LNCAP (cell line): Measurements from ENCODE around the gene LTBP3.

Experiments used
- TF ChIP-seq, protein P1 (sequence below): fragments of 450-650 bp; IDR thresholded peaks from 2 replicates; pipeline ENCODE4 v1.5.1; 2017; ENCODE audit warnings: mild to moderate bottlenecking

LTBP3 gene

DNA sequence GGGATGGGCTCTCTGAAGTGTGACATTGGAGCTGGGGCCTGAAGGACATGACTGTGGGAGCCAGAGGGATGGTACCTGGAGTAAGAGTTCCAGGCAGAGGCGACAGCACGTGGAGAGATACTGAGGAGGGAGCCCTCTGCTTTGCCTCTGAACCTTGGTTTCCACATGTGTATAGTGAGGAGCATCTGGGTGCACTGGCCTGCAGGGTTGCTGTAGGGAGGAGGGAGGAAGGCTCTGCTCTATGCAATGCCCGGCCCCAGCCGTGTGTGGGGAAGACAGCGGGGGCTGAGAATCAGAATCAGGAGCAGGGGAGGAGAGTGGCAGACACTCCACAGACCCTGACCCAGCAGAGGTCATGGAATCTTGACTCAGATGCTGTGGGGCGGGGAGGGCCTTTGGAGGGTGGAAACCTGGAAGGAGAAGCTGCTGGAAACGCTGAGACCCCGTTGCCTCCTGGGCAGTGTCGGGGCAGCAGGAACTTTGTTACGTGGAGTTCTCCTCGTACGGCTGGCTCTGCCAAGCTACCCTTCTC lies 29.3 kb downstream of the LTBP3 start:
- TF ChIP-seq, protein P1, sequence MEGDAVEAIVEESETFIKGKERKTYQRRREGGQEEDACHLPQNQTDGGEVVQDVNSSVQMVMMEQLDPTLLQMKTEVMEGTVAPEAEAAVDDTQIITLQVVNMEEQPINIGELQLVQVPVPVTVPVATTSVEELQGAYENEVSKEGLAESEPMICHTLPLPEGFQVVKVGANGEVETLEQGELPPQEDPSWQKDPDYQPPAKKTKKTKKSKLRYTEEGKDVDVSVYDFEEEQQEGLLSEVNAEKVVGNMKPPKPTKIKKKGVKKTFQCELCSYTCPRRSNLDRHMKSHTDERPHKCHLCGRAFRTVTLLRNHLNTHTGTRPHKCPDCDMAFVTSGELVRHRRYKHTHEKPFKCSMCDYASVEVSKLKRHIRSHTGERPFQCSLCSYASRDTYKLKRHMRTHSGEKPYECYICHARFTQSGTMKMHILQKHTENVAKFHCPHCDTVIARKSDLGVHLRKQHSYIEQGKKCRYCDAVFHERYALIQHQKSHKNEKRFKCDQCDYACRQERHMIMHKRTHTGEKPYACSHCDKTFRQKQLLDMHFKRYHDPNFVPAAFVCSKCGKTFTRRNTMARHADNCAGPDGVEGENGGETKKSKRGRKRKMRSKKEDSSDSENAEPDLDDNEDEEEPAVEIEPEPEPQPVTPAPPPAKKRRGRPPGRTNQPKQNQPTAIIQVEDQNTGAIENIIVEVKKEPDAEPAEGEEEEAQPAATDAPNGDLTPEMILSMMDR = no peak

DNA sequence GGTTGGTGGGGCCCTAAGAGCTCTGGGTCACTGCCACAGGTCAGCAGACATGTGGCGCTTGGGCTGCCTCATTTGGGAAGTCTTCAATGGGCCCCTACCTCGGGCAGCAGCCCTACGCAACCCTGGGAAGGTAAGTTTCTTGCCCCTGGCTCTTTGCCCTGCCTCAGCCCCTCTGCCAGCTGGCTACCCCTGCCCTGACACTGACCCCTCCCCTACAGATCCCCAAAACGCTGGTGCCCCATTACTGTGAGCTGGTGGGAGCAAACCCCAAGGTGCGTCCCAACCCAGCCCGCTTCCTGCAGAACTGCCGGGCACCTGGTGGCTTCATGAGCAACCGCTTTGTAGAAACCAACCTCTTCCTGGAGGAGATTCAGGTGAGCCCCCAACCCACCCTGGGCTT lies 31.4 kb downstream of the LTBP3 start:
- TF ChIP-seq, protein P1 = no peak

DNA sequence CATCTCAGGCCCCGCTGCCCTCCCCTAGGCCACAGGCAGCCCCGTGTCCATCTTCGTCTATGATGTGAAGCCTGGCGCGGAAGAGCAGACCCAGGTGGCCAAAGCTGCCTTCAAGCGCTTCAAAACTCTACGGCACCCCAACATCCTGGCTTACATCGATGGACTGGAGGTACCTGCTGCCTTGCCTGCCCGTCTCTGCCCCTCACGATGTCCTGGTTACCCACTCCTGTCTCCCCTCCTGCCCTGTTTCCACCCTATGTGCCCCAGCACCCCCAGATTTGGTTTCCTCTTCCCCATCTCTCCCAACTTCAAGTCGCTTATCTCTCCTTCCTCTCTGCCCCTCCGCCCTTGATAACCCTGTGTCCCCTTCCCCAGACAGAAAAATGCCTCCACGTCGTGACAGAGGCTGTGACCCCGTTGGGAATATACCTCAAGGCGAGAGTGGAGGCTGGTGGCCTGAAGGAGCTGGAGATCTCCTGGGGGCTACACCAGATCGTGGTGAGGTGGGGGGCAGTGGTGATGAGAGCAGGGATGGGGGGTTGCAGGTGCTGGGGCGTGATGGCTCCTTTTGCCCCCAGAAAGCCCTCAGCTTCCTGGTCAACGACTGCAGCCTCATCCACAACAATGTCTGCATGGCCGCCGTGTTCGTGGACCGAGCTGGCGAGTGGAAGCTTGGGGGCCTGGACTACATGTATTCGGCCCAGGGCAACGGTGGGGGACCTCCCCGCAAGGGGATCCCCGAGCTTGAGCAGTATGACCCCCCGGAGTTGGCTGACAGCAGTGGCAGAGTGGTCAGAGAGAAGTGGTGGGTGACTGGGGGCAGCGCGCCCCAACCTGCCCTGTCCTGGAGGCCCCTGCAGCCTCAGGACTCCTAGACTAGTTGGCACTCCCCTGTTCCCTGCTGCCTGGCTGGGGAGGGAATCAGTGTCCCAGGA lies 32.3 kb downstream of the LTBP3 start:
- TF ChIP-seq, protein P1 = no peak

DNA sequence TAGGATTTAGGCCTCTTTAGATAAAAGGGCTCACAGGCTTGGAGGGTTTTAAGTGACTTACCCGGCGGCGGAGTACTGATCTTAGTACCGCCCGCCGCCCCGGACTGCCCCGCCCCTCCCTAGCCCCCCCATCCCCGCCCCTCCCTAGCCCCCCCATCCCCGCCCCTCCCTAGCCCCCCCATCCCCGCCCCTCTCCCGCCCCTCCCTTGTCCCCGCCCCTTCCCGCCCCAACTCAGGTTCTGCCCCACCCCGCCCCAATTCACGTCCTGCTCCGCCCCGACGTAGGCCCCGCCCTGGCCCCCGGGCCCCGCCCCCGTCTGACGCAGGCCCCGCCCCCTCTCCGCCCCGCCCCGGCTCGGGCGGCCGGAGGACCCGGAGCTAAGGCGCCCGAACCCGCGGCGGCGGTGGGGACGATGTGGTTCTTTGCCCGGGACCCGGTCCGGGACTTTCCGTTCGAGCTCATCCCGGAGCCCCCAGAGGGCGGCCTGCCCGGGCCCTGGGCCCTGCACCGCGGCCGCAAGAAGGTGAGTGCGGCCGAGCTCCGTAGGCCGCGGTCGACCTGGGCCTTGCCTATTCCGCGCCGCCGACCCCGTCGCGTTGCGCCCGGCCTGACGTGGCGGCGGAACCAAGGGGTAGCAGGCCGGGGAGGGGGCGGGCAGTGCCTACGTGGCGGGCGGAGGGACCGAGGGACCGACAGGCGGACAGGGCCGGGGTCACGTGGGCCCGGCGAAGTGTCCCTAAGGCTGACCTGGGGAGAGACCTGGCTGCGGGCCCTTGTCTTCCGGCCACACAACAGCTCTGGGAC lies 33.2 kb downstream of the LTBP3 start, which contains the start of gene SCYL1:
Gene SCYL1, plus strand, starts transcription at position 343 of the 805 bp plus-strand sequence. Its CDS starts 71 bp downstream, at position 414.
- TF ChIP-seq, protein P1 = no peak

DNA sequence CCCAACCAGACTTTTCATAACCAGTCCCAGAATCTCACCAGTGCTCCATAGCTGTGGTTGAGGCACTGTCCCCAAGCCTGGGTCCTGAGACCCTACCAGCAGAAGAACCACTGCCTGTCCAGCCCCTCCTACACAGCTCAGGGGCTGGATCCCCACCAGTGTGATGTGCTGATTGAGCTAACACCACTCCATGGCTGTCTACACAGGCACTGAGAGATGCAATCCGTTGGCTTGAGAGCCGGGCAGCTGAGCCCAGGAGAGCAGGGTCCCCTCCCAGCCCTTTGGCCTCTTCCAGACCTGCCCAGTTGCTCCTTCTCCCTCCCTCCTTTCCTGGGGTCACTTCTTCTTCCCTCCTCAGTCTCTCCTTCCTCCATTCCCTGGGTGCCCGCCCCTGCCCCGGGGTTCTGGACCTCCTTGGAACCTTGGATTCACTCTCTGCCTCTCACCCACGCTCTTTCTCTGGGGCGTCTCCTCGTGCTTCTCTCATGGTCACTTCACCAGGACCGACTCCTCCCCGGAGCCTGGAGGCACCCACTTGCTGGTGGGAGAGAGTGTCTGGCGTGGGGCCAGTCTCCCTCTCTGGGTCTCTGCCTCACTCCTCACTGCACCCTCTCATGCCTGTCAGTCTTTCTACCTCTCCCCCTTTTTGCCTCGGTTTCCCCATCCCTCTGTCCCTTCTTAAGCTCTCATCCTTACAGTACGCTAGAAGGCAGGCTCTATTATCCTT lies 34.0 kb downstream of the LTBP3 start:
- TF ChIP-seq, protein P1 = no peak

DNA sequence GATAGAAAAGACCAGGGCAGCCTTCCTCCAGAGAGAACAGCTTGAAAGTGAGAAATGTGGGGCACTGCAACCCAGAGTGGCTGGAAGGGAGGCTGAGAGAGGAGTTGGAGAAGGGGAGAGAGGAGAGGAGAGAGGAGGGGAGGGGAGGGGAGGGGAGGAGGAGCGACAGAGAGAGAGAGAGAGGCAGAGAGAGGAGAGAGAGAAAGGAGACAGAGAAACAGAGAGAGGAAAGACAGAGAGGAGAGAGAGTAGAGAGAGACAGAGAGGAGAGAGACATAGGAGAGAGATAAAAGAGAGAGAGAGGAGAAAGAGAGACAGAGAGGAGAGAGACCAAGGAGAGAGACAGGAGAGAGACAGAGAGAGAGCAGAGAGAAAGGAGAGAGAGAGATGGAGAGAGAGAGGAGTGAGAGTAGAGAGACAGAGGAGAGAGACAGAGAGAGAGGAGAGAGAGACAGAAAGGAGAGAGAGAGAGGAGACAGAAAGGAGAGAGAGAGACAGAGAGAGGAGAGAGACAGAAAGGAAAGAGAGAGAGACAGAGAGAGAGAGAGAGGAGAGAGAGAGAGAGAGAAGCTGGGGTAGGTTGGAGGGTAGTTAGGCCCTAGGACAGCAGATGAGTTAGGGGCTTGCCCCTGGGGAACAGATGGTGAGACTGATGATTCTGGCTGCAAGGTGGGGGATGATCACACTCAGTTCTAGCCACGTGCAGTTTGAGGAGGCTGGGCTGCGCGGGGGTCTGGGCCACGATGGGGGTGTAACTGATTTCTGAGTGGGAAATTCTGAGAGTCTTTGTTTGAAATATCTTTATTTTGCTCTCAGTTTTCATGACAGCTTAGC lies 41.8 kb downstream of the LTBP3 start:
- TF ChIP-seq, protein P1 = no peak
